ENCODE measurements around the gene SLC24A4.

Gene SLC24A4

GRCh38 chr14:92443741-92444140 is 120.8 kb downstream of the SLC24A4 start:
- TF ChIP-seq REST (IDR thresholded peaks at IDR 0.05; ENCODE audit: insufficient replicate concordance, low read depth) = no peak
- TF ChIP-seq POLR2AphosphoS5 (IDR thresholded peaks at IDR 0.05; ENCODE audit: low read depth) = no peak
- no peak for TF ChIP-seq SPI1 (IDR thresholded peaks at IDR 0.05; ENCODE audit: borderline replicate concordance, low read depth)
- TF ChIP-seq GABPA (IDR thresholded peaks at IDR 0.05; ENCODE audit: low read depth) = no peak
- no peak for TF ChIP-seq CTCF (IDR thresholded peaks at IDR 0.05; ENCODE audit: insufficient read depth, low read length)
- no peak overlapping the region for H3K27ac ChIP-seq (replicated peaks)
- H3K27me3 ChIP-seq (ENCODE audit: insufficient read depth, poor library complexity, severe bottlenecking) = no peaks in the 10 kb centered on the region
- no peak for DNase-seq (ENCODE audit: low read depth in 1 of 2, low spot score in 1 of 2)
- H3K4me3 ChIP-seq (replicated peaks; ENCODE audit: insufficient read depth, low read length) = no peak overlapping the region

- TF ChIP-seq CTCF (IDR thresholded peaks at IDR 0.05; ENCODE audit: insufficient read depth, low read length) = no peak
- TF ChIP-seq POLR2AphosphoS5 (IDR thresholded peaks at IDR 0.05; ENCODE audit: low read depth) = no peak
- TF ChIP-seq REST (IDR thresholded peaks at IDR 0.05; ENCODE audit: insufficient replicate concordance, low read depth) = no peak
- no peak for TF ChIP-seq GABPA (IDR thresholded peaks at IDR 0.05; ENCODE audit: low read depth)
- no peak for TF ChIP-seq SPI1 (IDR thresholded peaks at IDR 0.05; ENCODE audit: borderline replicate concordance, low read depth)
- DNase-seq (ENCODE audit: low read depth in 1 of 2, low spot score in 1 of 2) = no peak
- Histone ChIP-seq H3K27me3 (ENCODE audit: insufficient read depth, poor library complexity, severe bottlenecking) (no peaks in the 10 kb centered on the region), H3K4me3 (replicated peaks; ENCODE audit: insufficient read depth, low read length) (no peak overlapping the region), H3K27ac (replicated peaks) (no peak overlapping the region)
Observed at GRCh38 chr14:92446771-92447170, 123.8 kb downstream of the SLC24A4 start.

- no peak for DNase-seq (ENCODE audit: low read depth in 1 of 2, low spot score in 1 of 2)
- TF ChIP-seq GABPA (IDR thresholded peaks at IDR 0.05; ENCODE audit: low read depth) = no peak
- TF ChIP-seq SPI1 (IDR thresholded peaks at IDR 0.05; ENCODE audit: borderline replicate concordance, low read depth) = no peak
- TF ChIP-seq CTCF (IDR thresholded peaks at IDR 0.05; ENCODE audit: insufficient read depth, low read length) = no peak
- no peak for TF ChIP-seq REST (IDR thresholded peaks at IDR 0.05; ENCODE audit: insufficient replicate concordance, low read depth)
- TF ChIP-seq POLR2AphosphoS5 (IDR thresholded peaks at IDR 0.05; ENCODE audit: low read depth) = no peak
- no peak overlapping the region for H3K27ac ChIP-seq (replicated peaks)
- no peak overlapping the region for H3K4me3 ChIP-seq (replicated peaks; ENCODE audit: insufficient read depth, low read length)
- H3K27me3 ChIP-seq (ENCODE audit: insufficient read depth, poor library complexity, severe bottlenecking) = no peaks in the 10 kb centered on the region
Observed at GRCh38 chr14:92447416-92448197, 124.6 kb downstream of the SLC24A4 start.
